ENCODE data around the gene STK35.

The STK35 gene

GRCh38 chr20:2123720-2124119 is 22.1 kb downstream of the STK35 start:
- H3K4me3 ChIP-seq (ENCODE audit: low read length) = no peak overlapping the region
- H3K4me1 ChIP-seq (ENCODE audit: low read length) = no peaks in the 10 kb centered on the region
- H3K9me2 ChIP-seq (replicated peaks; ENCODE audit: insufficient read depth, low read length) = no peaks in the 10 kb centered on the region
- H3K27me3 ChIP-seq (replicated peaks; ENCODE audit: insufficient read depth, low read length) = no peaks in the 10 kb centered on the region
- no peaks in the 10 kb centered on the region for H3F3A ChIP-seq (ENCODE audit: insufficient read depth, low read length)
- no peak overlapping the region for H2AFZ ChIP-seq (ENCODE audit: low read length)
- H3K9me3 ChIP-seq (replicated peaks; ENCODE audit: insufficient read depth, low read length) = no peaks in the 10 kb centered on the region
- H3K9ac ChIP-seq (ENCODE audit: low read length) = no peak overlapping the region
- DNase-seq = no peak
- no peak overlapping the region for H3K27ac ChIP-seq (ENCODE audit: low read length)
- peaks cover 99% of the 10 kb centered on the region for H3K79me2 ChIP-seq (ENCODE audit: low read length)
- H4K20me1 ChIP-seq (ENCODE audit: insufficient read depth, low read length) = no peaks in the 10 kb centered on the region; the same call in 1 of the 2 replicates
- TF ChIP-seq CTCF (IDR thresholded peaks at IDR 0.05; ENCODE audit: low read length) (no peak), EZH2 (optimal IDR thresholded peaks at IDR 0.05; ENCODE audit: low read depth, low read length) (no peak)
- no peaks in the 10 kb centered on the region for H3K36me3 ChIP-seq (replicated peaks; ENCODE audit: insufficient read depth, low read length)
- H3K4me2 ChIP-seq (ENCODE audit: low read depth, low read length) = no peak overlapping the region

DNA sequence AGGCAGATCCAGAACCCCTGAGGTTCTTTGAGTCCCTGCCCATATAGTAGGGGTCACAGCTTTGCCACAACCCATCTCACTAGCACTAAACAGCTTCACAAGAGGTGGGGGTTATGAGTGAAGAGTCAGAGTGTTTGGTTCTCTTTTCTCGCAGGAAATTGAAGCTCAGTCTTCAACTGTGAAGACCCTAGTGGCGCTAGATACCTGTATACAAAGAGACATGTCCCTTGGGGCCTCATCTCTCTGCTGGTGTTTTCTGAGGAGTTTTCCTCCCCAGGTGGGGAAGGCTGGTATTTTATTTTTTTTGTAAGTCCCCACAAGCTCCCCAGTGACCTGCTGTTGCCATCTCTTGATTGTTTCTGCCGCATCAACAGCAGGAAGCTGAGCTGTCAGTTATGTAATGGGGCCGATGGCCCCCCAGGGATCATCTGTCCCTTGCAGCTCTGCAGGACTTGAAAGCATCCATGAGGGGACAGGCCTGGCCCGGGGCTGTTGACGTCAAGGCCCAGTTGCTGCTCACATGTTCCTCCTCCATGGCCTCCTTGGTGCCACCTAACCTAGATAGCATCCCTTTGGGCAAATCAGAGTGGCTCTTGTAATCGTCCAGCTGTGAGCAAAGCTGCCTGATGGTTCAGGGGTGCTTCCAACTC is 23.1 kb downstream of the STK35 start:
- Histone ChIP-seq H3F3A (ENCODE audit: insufficient read depth, low read length) (no peaks in the 10 kb centered on the region), H3K9me2 (replicated peaks; ENCODE audit: insufficient read depth, low read length) (no peaks in the 10 kb centered on the region), H3K4me2 (ENCODE audit: low read depth, low read length) (no peak overlapping the region), H3K9ac (ENCODE audit: low read length) (no peak overlapping the region), H3K79me2 (ENCODE audit: low read length) (peaks cover 99% of the 10 kb centered on the region), H3K36me3 (replicated peaks; ENCODE audit: insufficient read depth, low read length) (no peaks in the 10 kb centered on the region), H2AFZ (ENCODE audit: low read length) (no peak overlapping the region), H3K27ac (ENCODE audit: low read length) (no peak overlapping the region), H3K4me3 (ENCODE audit: low read length) (no peak overlapping the region), H4K20me1 (ENCODE audit: insufficient read depth, low read length) (no peaks in the 10 kb centered on the region; the same call in 1 of the 2 replicates), H3K4me1 (ENCODE audit: low read length) (no peaks in the 10 kb centered on the region), H3K9me3 (replicated peaks; ENCODE audit: insufficient read depth, low read length) (no peaks in the 10 kb centered on the region), H3K27me3 (replicated peaks; ENCODE audit: insufficient read depth, low read length) (no peaks in the 10 kb centered on the region)
- no peak for DNase-seq
- TF ChIP-seq EZH2 (optimal IDR thresholded peaks at IDR 0.05; ENCODE audit: low read depth, low read length) = no peak
- no peak for TF ChIP-seq EZH2phosphoT487 (IDR thresholded peaks at IDR 0.05; ENCODE audit: low read length)

- Histone ChIP-seq H3K4me2 (ENCODE audit: low read depth, low read length) (no peak overlapping the region), H2AFZ (ENCODE audit: low read length) (no peak overlapping the region)
Observed at GRCh38 chr20:2125474-2126112, 24.0 kb downstream of the STK35 start.

More at GRCh38 chr20:2125474-2126112, 24.0 kb downstream of the STK35 start:
- H3K27me3 ChIP-seq (replicated peaks; ENCODE audit: insufficient read depth, low read length) = no peaks in the 10 kb centered on the region
- H3K4me1 ChIP-seq (ENCODE audit: low read length) = no peaks in the 10 kb centered on the region
- no peaks in the 10 kb centered on the region for H3F3A ChIP-seq (ENCODE audit: insufficient read depth, low read length)
- H3K36me3 ChIP-seq (replicated peaks; ENCODE audit: insufficient read depth, low read length) = no peaks in the 10 kb centered on the region
- H3K4me3 ChIP-seq (ENCODE audit: low read length) = no peak overlapping the region
- no peaks in the 10 kb centered on the region for H3K9me3 ChIP-seq (replicated peaks; ENCODE audit: insufficient read depth, low read length)
- H3K27ac ChIP-seq (ENCODE audit: low read length) = no peak overlapping the region
- no peaks in the 10 kb centered on the region for H3K9me2 ChIP-seq (replicated peaks; ENCODE audit: insufficient read depth, low read length)
- peaks cover 99% of the 10 kb centered on the region for H3K79me2 ChIP-seq (ENCODE audit: low read length)
- no peak overlapping the region for H3K9ac ChIP-seq (ENCODE audit: low read length)
- TF ChIP-seq EZH2phosphoT487 (IDR thresholded peaks at IDR 0.05; ENCODE audit: low read length) (no peak), CTCF (IDR thresholded peaks at IDR 0.05; ENCODE audit: low read length) (no peak), EZH2 (optimal IDR thresholded peaks at IDR 0.05; ENCODE audit: low read depth, low read length) (no peak)
- no peaks in the 10 kb centered on the region; the same call in 1 of the 2 replicates for H4K20me1 ChIP-seq (ENCODE audit: insufficient read depth, low read length)
- no peak for DNase-seq

Measured in MM.1S (cell line).